Prostate gland (tissue), 2 donors: Measurements from ENCODE around the gene TMEM255A.

ENCODE experiments used
- CTCF ChIP-seq, 4 experiments: fragments of 200-600 bp in 2 of 4; fragments of 450-650 bp in 2 of 4; sonication (generic) in 2 of 4; IDR thresholded peaks; 1 replicate in 3 of 4; 2 replicates in 1 of 4; pipeline ENCODE4 v1.5.1; 2016 to 2019; ENCODE audit warnings: antibody characterized with exemption in 4 of 4, mild to moderate bottlenecking in 2 of 4, moderate library complexity in 2 of 4
- POLR2A ChIP-seq: fragments of 450-650 bp; IDR thresholded peaks from one replicate; pipeline ENCODE4 v1.6.1; 2016; ENCODE audit warnings: antibody characterized with exemption, mild to moderate bottlenecking
- POLR2AphosphoS5 ChIP-seq: sonication (generic); formaldehyde crosslinking; IDR thresholded peaks from one replicate; pipeline ENCODE4 v1.6.1; 2017; ENCODE audit warnings: antibody characterized with exemption

- TF ChIP-seq CTCF (IDR thresholded peaks at IDR 0.05): no peak
- no peak for TF ChIP-seq POLR2A
- TF ChIP-seq POLR2AphosphoS5: no peak
These were observed 4.5 kb upstream of the TMEM255A start for GRCh38 chrX:120315776-120316175.
